Fibroblast of peridontal ligament (primary cell): ENCODE data around the gene CDK6.
"Not testable (repeated sequence)": the region's sequence is repeated elsewhere in the genome, so short reads cannot be mapped to it uniquely, and the experiment has no call there.

Source experiments
- DNase-seq: peaks from one replicate; pipeline ENCODE4 v3.0.0-alpha.2; 2010; ENCODE audit errors: extremely low read depth

CDK6 gene

GRCh38 chr7:92836489-92836999 is at the start of gene CDK6:
Gene CDK6 (minus strand): TSS chr7:92836573. CDS start chr7:92833323, 3,250 bp downstream.
- DNase-seq: no peak

- DNase-seq: not testable (repeated sequence)
Observed at GRCh38 chr7:92886039-92886438, 49.7 kb upstream of the CDK6 start.

DNA sequence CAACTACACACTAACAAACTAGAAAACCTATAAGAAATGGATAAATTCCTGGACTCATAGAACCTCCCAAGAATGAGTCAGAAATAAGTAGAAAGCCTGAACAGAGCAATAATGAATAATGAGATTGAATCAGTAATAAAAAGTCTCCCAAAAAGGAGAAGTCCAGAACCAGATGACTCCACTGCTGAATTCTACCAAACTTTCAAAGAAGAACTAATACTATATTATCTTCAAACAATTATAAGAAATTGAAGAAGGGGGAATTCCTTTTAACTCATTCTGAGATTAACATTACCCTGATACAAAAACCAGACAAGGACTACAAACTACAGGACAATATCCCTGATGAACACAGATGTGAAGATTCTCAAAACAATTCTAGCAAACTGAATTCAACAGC is 47.8 kb upstream of the CDK6 start:
- DNase-seq: no peak

- DNase-seq: no peak
Observed at GRCh38 chr7:92882760-92883159, 46.4 kb upstream of the CDK6 start.

- no peak for DNase-seq
Observed at GRCh38 chr7:92881091-92881485, 44.7 kb upstream of the CDK6 start.

GRCh38 chr7:92880212-92881090 is 44.1 kb upstream of the CDK6 start:
- peak; percentile 34 for DNase-seq

DNA sequence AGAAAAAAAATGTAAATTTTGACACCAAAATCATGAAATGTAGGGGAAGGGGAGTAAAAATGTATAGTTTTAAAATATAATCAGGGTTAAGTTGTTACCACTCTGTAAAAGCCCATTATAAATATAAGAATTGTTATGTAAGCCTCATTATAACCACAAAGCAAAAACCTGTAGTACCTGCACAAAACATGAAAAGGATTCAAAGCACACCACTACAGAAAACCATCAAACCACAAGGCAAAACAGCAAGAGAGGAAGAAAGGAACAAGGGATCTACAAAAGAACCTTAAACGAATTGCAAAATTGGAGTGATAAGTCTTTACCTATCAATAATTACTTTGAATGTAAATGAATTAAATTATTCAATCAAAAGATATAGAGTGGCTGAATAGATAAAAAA is 41.0 kb upstream of the CDK6 start:
- DNase-seq: no peak

GRCh38 chr7:92876836-92877235 is 40.5 kb upstream of the CDK6 start:
- no peak for DNase-seq

- DNase-seq: no peak
Observed at GRCh38 chr7:92875719-92876118, 39.3 kb upstream of the CDK6 start.

DNA sequence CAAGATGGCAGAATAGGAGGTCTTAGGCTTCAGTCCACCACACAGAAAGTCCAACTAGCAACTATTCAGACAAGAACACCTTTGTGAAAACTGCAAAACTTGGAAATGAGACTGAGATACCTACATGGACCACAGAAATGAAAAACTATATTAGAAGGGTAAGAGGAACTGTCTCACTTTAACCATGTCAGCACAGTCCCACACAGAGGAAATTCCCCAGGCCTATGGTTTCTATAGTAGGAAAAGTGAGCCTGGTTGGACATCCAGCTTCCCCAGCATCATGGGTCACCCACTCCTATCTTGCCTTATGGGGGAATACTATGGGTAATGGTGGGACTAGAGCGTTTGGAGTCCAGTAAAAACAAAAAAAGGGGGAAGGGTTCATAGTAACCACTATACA is 38.8 kb upstream of the CDK6 start:
- no peak for DNase-seq

GRCh38 chr7:92874567-92874966 is 38.2 kb upstream of the CDK6 start:
- no peak for DNase-seq

GRCh38 chr7:92873776-92874175 is 37.4 kb upstream of the CDK6 start:
- no peak for DNase-seq

DNA sequence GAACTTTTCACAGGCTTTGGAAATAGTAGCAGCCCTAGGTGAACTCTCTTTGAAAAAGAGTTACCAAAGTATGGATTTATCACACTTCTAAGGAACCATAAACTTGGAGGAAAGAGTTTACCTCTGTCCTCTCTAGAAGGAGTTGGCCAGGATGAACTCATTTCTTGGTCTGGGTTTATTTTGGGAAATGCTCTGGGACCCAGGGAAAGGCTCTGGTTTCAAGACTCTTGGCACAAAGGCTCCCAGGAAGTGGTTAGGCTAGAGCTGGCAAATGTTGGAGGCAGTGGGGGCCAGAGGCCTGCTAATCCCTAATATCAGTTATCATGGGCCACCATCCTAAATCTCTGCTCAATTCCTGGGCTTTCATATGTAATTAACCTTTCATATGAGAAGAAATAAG is 36.3 kb upstream of the CDK6 start:
- DNase-seq: peak; percentile 68

- DNase-seq: no peak
Observed at GRCh38 chr7:92868683-92869293, 32.4 kb upstream of the CDK6 start.

GRCh38 chr7:92864169-92864568 is 27.8 kb upstream of the CDK6 start:
- DNase-seq: not testable (repeated sequence)

GRCh38 chr7:92856436-92856835 is 20.1 kb upstream of the CDK6 start:
- DNase-seq: no peak

DNA sequence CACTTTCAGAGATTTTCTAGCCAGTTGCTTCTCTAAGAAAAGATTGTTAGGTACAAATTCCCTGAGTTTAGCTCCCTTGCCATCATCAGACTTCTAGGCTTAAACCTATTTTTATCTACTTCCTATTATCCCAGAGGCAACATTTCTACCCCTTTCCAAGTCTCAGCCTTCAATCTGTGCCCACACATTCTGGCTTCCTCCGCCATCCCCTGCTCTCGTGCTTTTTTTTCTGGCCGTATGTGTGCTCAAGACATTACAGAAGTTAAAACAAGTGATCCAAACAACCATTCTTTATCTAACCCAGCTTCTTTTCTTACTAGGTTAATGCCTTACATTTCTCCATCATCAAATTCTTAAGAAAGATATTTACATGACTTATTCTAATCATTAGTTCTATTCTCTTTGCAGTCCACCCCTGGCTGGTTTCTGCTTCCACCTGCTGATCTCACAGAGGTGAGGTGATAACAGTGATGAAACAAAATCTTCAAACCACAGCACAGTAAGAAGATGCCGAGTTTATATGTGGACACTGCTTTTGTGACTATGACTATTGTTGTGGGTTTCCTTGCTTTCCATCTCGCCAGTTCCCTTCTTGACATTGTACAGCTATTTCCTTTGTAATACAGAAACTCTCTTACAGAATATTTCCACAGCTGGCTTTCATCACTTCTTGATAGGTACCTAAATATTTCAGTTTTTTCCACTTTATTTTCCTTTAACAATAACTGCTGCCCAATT is 18.3 kb upstream of the CDK6 start:
- no peak for DNase-seq

DNA sequence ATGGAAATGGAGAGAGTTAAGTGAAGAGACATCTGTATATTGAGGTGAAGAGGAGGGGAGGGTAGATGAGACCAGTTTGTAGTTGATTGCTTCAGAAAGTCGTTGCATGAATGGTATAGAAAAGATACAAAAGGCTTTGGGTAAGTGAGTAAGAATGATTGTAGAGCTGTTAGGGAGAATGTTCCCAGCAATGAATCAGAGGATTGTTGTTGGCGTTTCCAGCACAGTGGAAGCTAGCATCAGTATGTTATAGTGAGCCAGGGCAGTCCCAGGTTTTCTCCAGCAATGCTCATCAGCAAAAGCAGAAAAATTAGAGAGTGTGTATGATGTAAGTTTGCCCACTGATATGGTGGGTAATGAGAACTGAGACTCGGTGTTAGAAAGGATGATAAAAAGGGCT is 15.4 kb upstream of the CDK6 start:
- DNase-seq: no peak

GRCh38 chr7:92850516-92850915 is 14.1 kb upstream of the CDK6 start:
- DNase-seq: peak; percentile 56

DNA sequence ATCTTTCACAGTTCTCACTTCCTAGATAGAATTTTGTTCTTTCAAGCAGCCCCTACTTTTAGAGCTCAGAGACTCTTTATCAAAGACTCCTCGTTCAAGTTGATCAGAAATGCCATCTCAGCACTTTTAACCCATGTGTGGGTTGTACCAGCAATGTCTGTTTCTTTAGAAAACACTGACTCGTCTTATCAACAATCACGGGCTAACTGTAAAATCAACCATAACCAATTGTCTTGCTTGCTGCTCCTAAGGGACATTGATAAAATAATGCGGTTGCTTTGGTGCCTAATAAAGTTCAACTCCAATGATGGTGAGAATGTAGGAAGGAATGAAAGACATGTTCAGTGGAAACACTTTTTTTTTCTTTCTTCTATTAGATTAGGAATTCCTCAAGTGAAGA is 12.9 kb upstream of the CDK6 start:
- DNase-seq: no peak

DNA sequence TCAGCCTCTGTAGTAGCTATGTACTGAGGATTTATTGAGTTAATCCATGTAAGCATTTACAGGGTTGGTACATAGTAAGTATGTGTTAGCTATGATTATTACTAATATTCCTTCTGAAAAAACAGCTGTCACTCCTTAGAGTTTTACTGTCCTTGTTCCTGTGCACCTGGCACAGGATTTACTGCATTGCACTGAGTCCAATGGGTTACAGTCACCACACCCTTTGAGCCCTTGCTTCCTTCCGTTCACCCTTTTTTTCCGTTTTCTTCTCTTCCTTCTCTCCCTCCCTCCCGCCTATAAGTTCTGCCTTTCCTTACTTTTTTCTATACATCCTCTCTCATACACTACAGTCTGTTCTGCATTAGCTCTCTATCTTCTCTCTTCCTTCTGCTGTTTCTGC is 12.5 kb upstream of the CDK6 start:
- no peak for DNase-seq

GRCh38 chr7:92848441-92848840 is 12.1 kb upstream of the CDK6 start:
- DNase-seq: no peak
